CD14-positive monocyte (primary cell): Measurements from ENCODE around the gene STXBP5. TPM values are rescaled to one million over a fixed set of nuclear protein-coding genes. Genes with fewer than 3 reads are reported as not detected.

Experiments used
- DNase-seq, 3 donors: peaks; one replicate each; pipeline ENCODE4 v3.0.0-alpha.2; 2011 to 2022
- H2AFZ ChIP-seq: 2 replicates; pipeline ENCODE4 v1.6.0; 2012; ENCODE audit warnings: mild to moderate bottlenecking, low read depth, low read length, inconsistent platforms; ENCODE audit not compliant: insufficient read depth, poor library complexity, severe bottlenecking
- H3K27ac ChIP-seq, 2 donors: 1 replicate in 1 of 2; 2 replicates in 1 of 2; pipeline ENCODE4 v1.5.1; 2012 to 2013; ENCODE audit warnings: low read length in 2 of 2, control low read depth in 1 of 2, inconsistent platforms in 1 of 2, low read depth in 1 of 2, mild to moderate bottlenecking in 1 of 2
- H3K27me3 ChIP-seq, 2 donors: one replicate each; pipeline versions ENCODE4 v1.6.0 to v1.6.1; 2011 to 2013; ENCODE audit warnings: low read length in 2 of 2; ENCODE audit not compliant: control insufficient read depth in 2 of 2, insufficient read depth in 2 of 2
- H3K36me3 ChIP-seq, 2 donors: replicated peaks in 1 of 2; 1 replicate in 1 of 2; 2 replicates in 1 of 2; pipeline versions ENCODE4 v1.5.1 to v1.6.1; 2012 to 2013; ENCODE audit warnings: low read length in 2 of 2, control low read depth in 1 of 2, inconsistent platforms in 1 of 2, mild to moderate bottlenecking in 1 of 2; ENCODE audit not compliant: insufficient read depth in 2 of 2, control insufficient read depth in 1 of 2
- H3K4me1 ChIP-seq, 2 donors: 1 replicate in 1 of 2; 2 replicates in 1 of 2; pipeline versions ENCODE4 v1.5.1 to v1.6.1; 2012 to 2013; ENCODE audit warnings: low read length in 2 of 2, control low read depth in 1 of 2, inconsistent platforms in 1 of 2, mild to moderate bottlenecking in 1 of 2, moderate library complexity in 1 of 2; ENCODE audit not compliant: insufficient read depth in 2 of 2, control insufficient read depth in 1 of 2
- H3K4me2 ChIP-seq: replicated peaks from 2 replicates; pipeline ENCODE3; 2012; ENCODE audit warnings: low read length, moderate library complexity, mild to moderate bottlenecking; ENCODE audit not compliant: poor library complexity, severe bottlenecking; ENCODE audit errors: extremely low read depth
- H3K4me3 ChIP-seq, 3 experiments: fragments of 200-600 bp in 1 of 3; sonication (generic) in 1 of 3; replicated peaks in 1 of 3; 1 replicate in 2 of 3; 2 replicates in 1 of 3; pipeline ENCODE4 v1.5.1; 2011 to 2013; ENCODE audit warnings: low read length in 3 of 3, mild to moderate bottlenecking in 3 of 3, control low read depth in 2 of 3, low read depth in 2 of 3, inconsistent platforms in 1 of 3, moderate library complexity in 1 of 3
- H3K79me2 ChIP-seq: 2 replicates; pipeline ENCODE4 v1.6.0; 2012; ENCODE audit warnings: mild to moderate bottlenecking, control low read depth, inconsistent platforms, low read length, moderate library complexity; ENCODE audit not compliant: insufficient read depth
- H3K9ac ChIP-seq: 2 replicates; pipeline ENCODE4 v1.6.0; 2017; ENCODE audit warnings: low read length, mild to moderate bottlenecking; ENCODE audit not compliant: insufficient read depth, poor library complexity, severe bottlenecking
- H3K9me3 ChIP-seq, 2 donors: replicated peaks in 1 of 2; 1 replicate in 1 of 2; 2 replicates in 1 of 2; pipeline versions ENCODE4 v1.5.1 to v1.6.1; 2012 to 2013; ENCODE audit warnings: low read length in 2 of 2, control low read depth in 1 of 2; ENCODE audit not compliant: control insufficient read depth in 1 of 2, insufficient read depth in 1 of 2
- H4K20me1 ChIP-seq: 2 replicates; pipeline ENCODE4 v1.6.0; 2012; ENCODE audit warnings: mild to moderate bottlenecking, low read length, control low read depth, moderate library complexity; ENCODE audit not compliant: insufficient read depth
- H3K27ac Mint-ChIP-seq, 7 donors: one replicate each; pipeline ENCODE4 v1.8.0; 2020; ENCODE audit warnings: mild to moderate bottlenecking in 7 of 7, mixed read lengths in 7 of 7, moderate library complexity in 6 of 7, inconsistent platforms in 2 of 7
- H3K27me3 Mint-ChIP-seq, 3 donors: one replicate each; pipeline ENCODE4 v1.8.0; 2021 to 2022; ENCODE audit warnings: low read depth in 3 of 3, mild to moderate bottlenecking in 3 of 3, mixed read lengths in 3 of 3, moderate library complexity in 3 of 3, inconsistent platforms in 1 of 3
- H3K36me3 Mint-ChIP-seq, 2 donors: one replicate each; pipeline ENCODE4 v1.8.0; 2020; ENCODE audit warnings: mixed read lengths in 2 of 2, inconsistent platforms in 1 of 2, mild to moderate bottlenecking in 1 of 2
- H3K4me1 Mint-ChIP-seq: one replicate; pipeline ENCODE4 v1.8.0; 2020; ENCODE audit warnings: mild to moderate bottlenecking, mixed read lengths
- H3K4me3 Mint-ChIP-seq, 2 donors: one replicate each; pipeline ENCODE4 v1.8.0; 2020; ENCODE audit warnings: mild to moderate bottlenecking in 2 of 2, mixed read lengths in 2 of 2, moderate library complexity in 1 of 2
- H3K9me3 Mint-ChIP-seq, 7 donors: one replicate each; pipeline ENCODE4 v1.8.0; 2020 to 2022; ENCODE audit warnings: mixed read lengths in 7 of 7, mild to moderate bottlenecking in 6 of 7, moderate library complexity in 6 of 7, inconsistent platforms in 2 of 7
- CTCF ChIP-seq: fragments of 200-600 bp; IDR thresholded peaks from one replicate; pipeline ENCODE4 v1.8.0; 2022; ENCODE audit warnings: antibody characterized with exemption, mild to moderate bottlenecking
- WGBS: methylation state at CpG from one replicate; pipeline ENCODE4 v1.1.5; 2013; ENCODE audit warnings: missing lambda C conversion rate; ENCODE audit not compliant: insufficient coverage; 5-methylcytosine and 5-hydroxymethylcytosine counted together
- intact Hi-C, 2 donors: fragments of 100-400 bp; cut with micrococcal nuclease; formaldehyde crosslinking; loops; one replicate each; pipeline versions ENCODE4 v1.15.0 to v1.15.1; 2023
- polyA plus RNA-seq, 3 donors: library from polyadenylated mRNA; depleted of rRNA in 1 of 3; unstranded in 2 of 3; stranded (reverse) in 1 of 3; fragments of 300-500 nt in 2 of 3; fragments of >200 nt in 1 of 3; fragmentation: Illumina TruSeq in 2 of 3; gene quantifications; 1 replicate in 2 of 3; 2 replicates in 1 of 3; pipeline ENCODE4 v1.2.3, GENCODE V29; 2012 to 2021

The STXBP5 gene
- polyA plus RNA-seq, 3 donors = 1.5 to 8.8 (median 2.0) TPM

DNA sequence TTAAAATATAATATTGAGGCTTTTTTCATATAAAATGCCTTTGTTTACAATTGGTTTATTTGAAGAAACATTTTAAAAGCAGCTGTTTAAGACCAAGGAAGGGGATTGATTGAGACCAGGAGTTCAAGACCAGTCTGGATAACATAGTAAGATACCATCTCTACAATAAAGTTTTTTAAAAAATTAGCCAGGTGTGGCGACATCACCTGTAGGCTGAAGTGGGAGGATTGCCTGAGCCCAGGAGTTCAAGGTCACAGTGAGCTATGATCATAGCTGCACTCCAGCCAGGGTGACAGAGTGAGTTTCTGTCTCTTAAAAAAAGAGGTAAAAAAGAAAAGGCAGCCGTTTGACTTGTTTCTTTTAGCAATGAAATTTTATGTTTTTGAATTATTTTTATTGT is 117.0 kb downstream of the STXBP5 start:
- Histone ChIP-seq H3K9ac (no peak overlapping the region), H3K27ac (peak overlapping the region; percentile 67 to 94), H3K36me3 (peaks cover 25 to 30% of the 10 kb centered on the region in 2 donors), H3K4me3 (peak overlapping the region; percentile 73 to 99 (median 78)), H3K79me2 (peaks cover 38% of the 10 kb centered on the region), H2AFZ (peak overlapping the region; percentile 71), H3K27me3 (no peaks in the 10 kb centered on the region), H4K20me1 (no peaks in the 10 kb centered on the region), H3K9me3 (no peaks in the 10 kb centered on the region), H3K4me2 (peak overlapping the region; percentile 88), H3K4me1 (peaks cover 29 to 45% of the 10 kb centered on the region in 2 donors)
- no peak for TF ChIP-seq CTCF
- no peaks in the 10 kb centered on the region for H3K27me3 Mint-ChIP-seq
- H3K27ac Mint-ChIP-seq = peak overlapping the region; percentile 63 to 92 (median 88)
- H3K36me3 Mint-ChIP-seq = peaks cover 4 to 27% of the 10 kb centered on the region in 2 donors
- no peak for DNase-seq
- peaks cover 0 to 3% (median 0%) of the 10 kb centered on the region in 7 donors for H3K9me3 Mint-ChIP-seq
- peak overlapping the region in 1 of 2 donors; percentile 60 for H3K4me3 Mint-ChIP-seq
- H3K4me1 Mint-ChIP-seq = peaks cover 36% of the 10 kb centered on the region
- 100% methylated on average over 1 of the region's 2 CpGs for WGBS
- intact Hi-C loops = no loop called here

GRCh38 chr6:147322299-147323162 is 118.3 kb downstream of the STXBP5 start:
- peaks cover 29 to 45% of the 10 kb centered on the region in 2 donors for H3K4me1 ChIP-seq
- H3K27me3 Mint-ChIP-seq = peaks cover 0 to 1% (median 0%) of the 10 kb centered on the region in 3 donors
- peak overlapping the region; percentile 72 to 91 for H3K4me3 Mint-ChIP-seq
- H3K9me3 ChIP-seq = no peaks in the 10 kb centered on the region
- intact Hi-C loops = no loop called here
- H2AFZ ChIP-seq = peak overlapping the region; percentile 71
- peak overlapping the region; percentile 69 for H3K9ac ChIP-seq
- H3K27ac ChIP-seq = peak overlapping the region; percentile 42 to 94
- peak overlapping the region; percentile 88 for H3K4me2 ChIP-seq
- no peaks in the 10 kb centered on the region for H3K27me3 ChIP-seq
- H3K4me3 ChIP-seq = peak overlapping the region; percentile 73 to 99 (median 78)
- peaks cover 38% of the 10 kb centered on the region for H3K79me2 ChIP-seq
- DNase-seq = peak; percentile 79 to 97 (median 85)
- 0% methylated on average over 3 of the region's 5 CpGs for WGBS
- peak overlapping the region; percentile 88 to 96 (median 93) for H3K27ac Mint-ChIP-seq
- H3K36me3 Mint-ChIP-seq = peaks cover 17 to 29% of the 10 kb centered on the region in 2 donors
- peaks cover 36% of the 10 kb centered on the region for H3K4me1 Mint-ChIP-seq
- H4K20me1 ChIP-seq = no peaks in the 10 kb centered on the region
- H3K9me3 Mint-ChIP-seq = peaks cover 0 to 3% (median 0%) of the 10 kb centered on the region in 7 donors
- H3K36me3 ChIP-seq = peaks cover 25 to 27% of the 10 kb centered on the region in 2 donors
- no peak for TF ChIP-seq CTCF
